ENCODE measurements around the gene SYNE1. TPM values are rescaled to one million over a fixed set of nuclear protein-coding genes. Genes with fewer than 3 reads are reported as not detected.
"Not testable (repeated sequence)": the region's sequence is repeated elsewhere in the genome, so short reads cannot be mapped to it uniquely, and the experiment has no call there.

Gene SYNE1
- polyA plus RNA-seq (ENCODE audit: low read depth in 6 of 6), result 10 to 100 TPM; 24.1 to 50.3 (median 30.9) TPM

- Mint-ChIP-seq H3K4me3 (peak within 1 kb of the TSS in 6 of 8 donors; percentile 4 to 67 (median 50)), H3K27me3 (peaks cover 28 to 58% (median 46%) of the 10 kb centered on the region in 3 donors), H3K27ac (no peak within 1 kb of the TSS), H3K36me3 (no peaks in the 10 kb centered on the region), H3K9me3 (peaks cover 0 to 4% (median 0%) of the 10 kb centered on the region in 7 donors), H3K4me1 (peaks cover 0 to 15% (median 5%) of the 10 kb centered on the region in 3 donors)
- no peak for ATAC-seq (ENCODE audit: low read depth in 2 of 2)
- no peak for DNase-seq
Observed at GRCh38 chr6:152637296-152638047, at the start of gene SYNE1. Gene SYNE1 (minus strand): TSS chr6:152637362. CDS start chr6:152628331, 9,031 bp downstream.

- DNase-seq (no peak), ATAC-seq (ENCODE audit: low read depth in 2 of 2) (no peak)
- H3K27ac Mint-ChIP-seq, result no peak overlapping the region
- no peak overlapping the region for H3K4me3 Mint-ChIP-seq
- H3K27me3 Mint-ChIP-seq, result peaks cover 0 to 4% (median 0%) of the 10 kb centered on the region in 3 donors
- H3K9me3 Mint-ChIP-seq, result no peaks in the 10 kb centered on the region
- H3K4me1 Mint-ChIP-seq, result peaks cover 0 to 2% (median 2%) of the 10 kb centered on the region in 3 donors
- H3K36me3 Mint-ChIP-seq, result no peaks in the 10 kb centered on the region
Observed at GRCh38 chr6:152685819-152686218, 48.7 kb upstream of the SYNE1 start.

- H3K4me1 Mint-ChIP-seq; H3K9me3 Mint-ChIP-seq; DNase-seq; H3K27me3 Mint-ChIP-seq; H3K36me3 Mint-ChIP-seq; ATAC-seq (ENCODE audit: low read depth in 2 of 2); H3K4me3 Mint-ChIP-seq: not testable (repeated sequence)
- H3K27ac Mint-ChIP-seq, result peak overlapping the region in 1 of 6 donors; percentile 28
Observed at GRCh38 chr6:152682935-152683334, 45.8 kb upstream of the SYNE1 start.

- Mint-ChIP-seq H3K9me3 (peaks cover 0 to 2% (median 0%) of the 10 kb centered on the region in 7 donors), H3K4me3 (no peak overlapping the region), H3K4me1 (peaks cover 2 to 6% (median 5%) of the 10 kb centered on the region in 3 donors), H3K27ac (no peak overlapping the region), H3K27me3 (peaks cover 0 to 6% (median 0%) of the 10 kb centered on the region in 3 donors), H3K36me3 (no peaks in the 10 kb centered on the region)
- DNase-seq (no peak), ATAC-seq (ENCODE audit: low read depth in 2 of 2) (no peak)
Observed at GRCh38 chr6:152682141-152682540, 45.0 kb upstream of the SYNE1 start.

- no peak overlapping the region for H3K4me3 Mint-ChIP-seq
- DNase-seq, result no peak
- no peak overlapping the region for H3K27ac Mint-ChIP-seq
- peaks cover 2 to 6% (median 5%) of the 10 kb centered on the region in 3 donors for H3K4me1 Mint-ChIP-seq
- H3K27me3 Mint-ChIP-seq, result peaks cover 0 to 8% (median 0%) of the 10 kb centered on the region in 3 donors
- H3K9me3 Mint-ChIP-seq, result peaks cover 0 to 2% (median 0%) of the 10 kb centered on the region in 7 donors
- ATAC-seq (ENCODE audit: low read depth in 2 of 2), result no peak
- no peaks in the 10 kb centered on the region for H3K36me3 Mint-ChIP-seq
Observed at GRCh38 chr6:152680879-152681517, 43.8 kb upstream of the SYNE1 start.

GRCh38 chr6:152680151-152680550 is 43.0 kb upstream of the SYNE1 start:
- peaks cover 1 to 6% (median 5%) of the 10 kb centered on the region in 3 donors for H3K4me1 Mint-ChIP-seq
- H3K9me3 Mint-ChIP-seq, result peaks cover 0 to 2% (median 0%) of the 10 kb centered on the region in 7 donors
- no peak overlapping the region for H3K4me3 Mint-ChIP-seq
- no peak overlapping the region for H3K27ac Mint-ChIP-seq
- no peak for DNase-seq
- H3K36me3 Mint-ChIP-seq, result no peaks in the 10 kb centered on the region
- ATAC-seq (ENCODE audit: low read depth in 2 of 2), result no peak
- peaks cover 0 to 8% (median 1%) of the 10 kb centered on the region in 3 donors for H3K27me3 Mint-ChIP-seq

GRCh38 chr6:152673236-152673635 is 36.1 kb upstream of the SYNE1 start:
- no peaks in the 10 kb centered on the region for H3K36me3 Mint-ChIP-seq
- H3K27ac Mint-ChIP-seq, result no peak overlapping the region
- no peak overlapping the region for H3K4me3 Mint-ChIP-seq
- no peaks in the 10 kb centered on the region for H3K9me3 Mint-ChIP-seq
- H3K4me1 Mint-ChIP-seq, result no peaks in the 10 kb centered on the region
- ATAC-seq (ENCODE audit: low read depth in 2 of 2) (no peak), DNase-seq (no peak)
- H3K27me3 Mint-ChIP-seq, result peaks cover 0 to 9% (median 4%) of the 10 kb centered on the region in 3 donors

- DNase-seq (no peak), ATAC-seq (ENCODE audit: low read depth in 2 of 2) (no peak)
- no peaks in the 10 kb centered on the region for H3K36me3 Mint-ChIP-seq
- peaks cover 0 to 9% (median 5%) of the 10 kb centered on the region in 3 donors for H3K27me3 Mint-ChIP-seq
- no peaks in the 10 kb centered on the region for H3K4me1 Mint-ChIP-seq
- H3K27ac Mint-ChIP-seq, result no peak overlapping the region
- peaks cover 0 to 10% (median 4%) of the 10 kb centered on the region in 7 donors for H3K9me3 Mint-ChIP-seq
- no peak overlapping the region for H3K4me3 Mint-ChIP-seq
Observed at GRCh38 chr6:152671171-152671570, 34.0 kb upstream of the SYNE1 start.

GRCh38 chr6:152669895-152670294 is 32.7 kb upstream of the SYNE1 start:
- Mint-ChIP-seq H3K27ac (no peak overlapping the region), H3K9me3 (peaks cover 0 to 10% (median 4%) of the 10 kb centered on the region in 7 donors), H3K4me1 (no peaks in the 10 kb centered on the region), H3K36me3 (no peaks in the 10 kb centered on the region), H3K27me3 (peaks cover 0 to 5% (median 5%) of the 10 kb centered on the region in 3 donors), H3K4me3 (no peak overlapping the region)
- DNase-seq (no peak), ATAC-seq (ENCODE audit: low read depth in 2 of 2) (no peak)

- Mint-ChIP-seq H3K9me3 (peaks cover 0 to 5% (median 0%) of the 10 kb centered on the region in 7 donors), H3K27me3 (no peaks in the 10 kb centered on the region), H3K36me3 (no peaks in the 10 kb centered on the region), H3K4me1 (no peaks in the 10 kb centered on the region), H3K4me3 (no peak overlapping the region), H3K27ac (no peak overlapping the region)
- no peak for DNase-seq
- no peak for ATAC-seq (ENCODE audit: low read depth in 2 of 2)
Observed at GRCh38 chr6:152661776-152662175, 24.6 kb upstream of the SYNE1 start.

- H3K36me3 Mint-ChIP-seq, result no peaks in the 10 kb centered on the region
- ATAC-seq (ENCODE audit: low read depth in 2 of 2) (no peak), DNase-seq (no peak)
- peaks cover 12 to 16% (median 14%) of the 10 kb centered on the region in 3 donors for H3K27me3 Mint-ChIP-seq
- peaks cover 0 to 4% (median 0%) of the 10 kb centered on the region in 7 donors for H3K9me3 Mint-ChIP-seq
- H3K4me1 Mint-ChIP-seq, result no peaks in the 10 kb centered on the region
- H3K4me3 Mint-ChIP-seq, result no peak overlapping the region
- H3K27ac Mint-ChIP-seq, result no peak overlapping the region
Observed at GRCh38 chr6:152651986-152652385, 14.8 kb upstream of the SYNE1 start.

GRCh38 chr6:152648105-152648504 is 10.9 kb upstream of the SYNE1 start:
- Mint-ChIP-seq H3K4me1 (no peaks in the 10 kb centered on the region), H3K36me3 (no peaks in the 10 kb centered on the region), H3K9me3 (peaks cover 0 to 4% (median 0%) of the 10 kb centered on the region in 7 donors), H3K4me3 (no peak overlapping the region), H3K27me3 (peaks cover 19 to 30% (median 23%) of the 10 kb centered on the region in 3 donors), H3K27ac (no peak overlapping the region)
- DNase-seq (no peak), ATAC-seq (ENCODE audit: low read depth in 2 of 2) (no peak)

- H3K27me3 Mint-ChIP-seq, result peaks cover 17 to 30% (median 23%) of the 10 kb centered on the region in 3 donors
- H3K4me1 Mint-ChIP-seq; DNase-seq; H3K36me3 Mint-ChIP-seq; H3K9me3 Mint-ChIP-seq; H3K4me3 Mint-ChIP-seq; ATAC-seq (ENCODE audit: low read depth in 2 of 2); H3K27ac Mint-ChIP-seq: not testable (repeated sequence)
Observed at GRCh38 chr6:152646732-152647131, 9.6 kb upstream of the SYNE1 start.

Data from naive B cell (primary cell).